ENCODE measurements around the gene PAPLN.
"Not testable (repeated sequence)": the region's sequence is repeated elsewhere in the genome, so short reads cannot be mapped to it uniquely, and the experiment has no call there.

The PAPLN gene

DNA sequence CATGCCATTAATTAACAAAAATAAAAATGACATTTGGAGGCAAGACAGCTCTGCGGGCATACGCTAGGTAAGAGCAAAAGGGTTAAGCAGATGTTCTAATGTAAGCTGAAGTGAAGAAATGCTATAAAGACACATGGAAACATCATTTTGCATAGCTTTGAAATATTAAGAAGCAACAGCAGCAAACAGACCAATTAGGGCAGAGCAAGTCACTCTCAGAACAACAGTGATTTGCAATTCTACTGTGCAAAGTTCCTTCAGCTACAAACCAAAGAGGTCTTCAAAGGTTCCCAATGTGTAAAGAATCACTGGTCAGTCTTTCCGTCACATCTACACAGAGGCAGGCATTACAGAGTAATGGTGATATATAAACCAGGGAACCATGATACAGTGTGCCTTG lies 68.2 kb downstream of the PAPLN start:
- no peak for DNase-seq

DNA sequence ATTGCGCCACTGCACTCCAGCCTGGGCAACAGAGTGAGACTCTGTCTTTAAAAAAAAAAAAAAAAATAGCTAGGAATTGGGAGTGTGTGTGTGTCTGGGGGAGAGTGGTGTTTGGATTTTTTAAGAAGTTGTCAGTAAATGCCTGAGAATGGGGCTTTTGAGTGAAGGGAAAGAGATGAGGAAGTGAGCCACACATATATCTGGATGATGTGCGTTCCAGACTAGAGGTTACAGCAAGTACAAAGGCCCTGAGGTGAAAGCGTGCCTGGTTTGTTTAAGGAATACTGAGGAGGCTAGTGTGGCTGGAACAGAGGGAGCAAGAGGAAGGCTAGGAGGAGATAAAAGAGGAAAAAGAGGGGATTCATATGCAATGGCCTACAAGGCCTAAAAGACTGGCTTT lies 70.0 kb downstream of the PAPLN start:
- no peak for DNase-seq

DNA sequence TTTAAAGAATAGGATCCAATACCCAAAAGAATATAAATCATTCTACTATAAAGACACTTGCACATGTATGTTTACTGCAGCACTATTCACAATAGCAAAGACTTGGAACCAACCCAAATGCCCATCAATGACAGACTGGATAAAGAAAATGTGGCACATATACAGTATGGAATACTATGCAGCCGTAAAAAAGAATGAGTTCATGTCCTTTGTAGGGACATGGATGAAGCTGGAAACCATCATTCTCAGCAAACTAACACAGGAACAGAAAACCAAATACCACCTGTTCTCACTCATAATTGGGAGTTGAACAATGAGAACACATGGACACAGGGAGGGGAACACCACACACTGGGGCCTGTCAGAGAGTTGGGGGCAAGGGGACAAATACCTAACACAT lies 71.9 kb downstream of the PAPLN start:
- DNase-seq: not testable (repeated sequence)

DNA sequence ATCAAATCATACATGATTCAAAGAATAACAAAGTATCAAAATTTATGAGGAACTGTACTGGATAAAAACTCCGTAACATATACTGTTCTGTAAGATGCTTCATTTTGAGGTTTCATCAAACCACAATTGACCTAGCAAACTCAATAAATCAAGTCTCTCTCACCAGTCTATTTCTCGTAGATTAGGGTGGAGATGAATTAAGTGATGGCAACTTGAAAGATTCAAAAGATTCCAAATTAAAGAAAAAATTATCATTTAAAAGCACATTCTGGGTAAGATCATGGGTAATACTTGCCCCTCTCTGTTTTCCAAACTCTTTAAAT lies 74.4 kb downstream of the PAPLN start:
- DNase-seq: no peak

DNA sequence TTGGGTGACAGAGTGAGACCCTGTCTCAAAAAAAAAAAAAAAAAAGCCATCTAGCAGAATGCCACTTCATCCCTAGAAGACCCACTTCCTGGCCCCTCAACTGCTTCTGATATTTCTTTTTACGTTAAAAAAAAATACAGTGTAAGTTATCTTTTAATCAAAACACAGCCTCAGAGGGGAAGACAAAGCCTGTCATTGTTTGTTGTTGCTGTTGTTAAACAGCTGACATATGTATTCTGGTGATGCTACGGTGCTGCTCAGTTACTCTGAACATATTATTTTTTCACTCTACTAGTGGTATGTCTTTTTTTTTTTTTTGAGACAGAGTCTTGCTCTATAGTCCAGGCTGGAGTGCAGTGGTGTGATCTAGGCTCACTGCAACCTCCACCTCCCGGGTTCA lies 75.4 kb downstream of the PAPLN start:
- DNase-seq: no peak

DNA sequence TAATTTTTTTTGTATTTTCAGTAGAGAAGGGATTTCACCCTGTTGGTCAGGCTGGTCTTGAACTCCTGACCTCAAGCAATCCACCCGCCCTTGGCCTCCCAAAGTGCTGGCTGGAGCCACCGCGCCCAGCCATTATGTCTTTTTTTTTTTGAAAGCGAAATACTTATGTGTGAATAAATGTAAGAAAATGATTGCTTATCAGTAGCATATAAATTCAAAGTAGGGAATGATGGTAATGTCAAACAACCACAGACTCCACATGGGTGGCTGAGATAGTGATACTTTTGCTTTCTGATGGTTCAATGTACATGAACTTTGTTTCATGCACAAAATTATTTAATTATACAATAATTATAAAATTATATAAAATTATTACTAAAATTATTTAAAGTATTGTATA lies 75.8 kb downstream of the PAPLN start:
- no peak for DNase-seq

DNA sequence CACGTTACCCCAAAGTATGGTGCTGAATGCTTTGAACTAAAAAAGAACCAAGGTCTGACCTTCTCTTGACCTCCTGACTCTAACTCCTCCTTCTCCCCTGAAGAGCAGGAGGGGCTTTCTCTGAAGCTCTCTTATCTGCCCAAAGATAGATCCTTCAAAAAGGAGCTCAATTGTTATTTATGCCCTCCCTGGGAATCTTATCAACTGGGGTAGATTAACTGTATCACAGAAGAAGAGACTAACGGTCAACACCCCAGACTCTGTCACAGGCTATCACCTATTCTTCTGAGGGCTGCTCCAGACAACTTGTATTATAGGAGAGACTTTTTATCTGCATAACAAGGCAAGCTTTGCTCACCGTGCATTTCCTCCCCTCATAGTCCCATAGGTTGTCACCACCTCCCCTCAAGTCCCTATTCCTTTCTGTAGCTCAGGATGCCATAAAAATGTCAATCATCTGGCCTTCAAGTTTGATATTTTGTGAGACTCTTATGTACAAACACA lies 86.6 kb downstream of the PAPLN start:
- DNase-seq: no peak
